Fibroblast of the conjunctiva (primary cell): ENCODE results near the gene UHRF2.
"Not testable (repeated sequence)": the region's sequence is repeated elsewhere in the genome, so short reads cannot be mapped to it uniquely, and the experiment has no call there.

ENCODE experiments used
- DNase-seq: peaks from one replicate; pipeline ENCODE4 v3.0.0-alpha.2; 2010; ENCODE audit warnings: low read depth

Gene UHRF2

DNA sequence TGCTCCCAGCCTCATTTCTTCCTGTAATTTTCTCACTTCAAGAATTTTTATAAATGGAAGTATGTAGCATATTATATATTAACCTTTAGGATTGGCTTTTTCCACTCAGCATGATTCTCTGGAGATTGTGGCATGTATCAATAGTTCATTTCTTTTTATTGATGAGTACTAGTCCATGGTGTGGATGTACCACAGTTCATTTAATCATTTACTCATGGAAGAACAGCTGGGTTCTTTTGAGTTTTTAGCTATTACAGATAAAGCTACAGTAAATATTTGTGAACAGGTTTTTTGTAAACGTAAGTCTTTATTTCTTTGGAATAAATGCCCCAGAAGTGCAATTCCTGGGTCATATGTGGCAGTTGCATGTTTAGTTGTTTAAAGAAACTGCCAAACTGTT is 76.1 kb downstream of the UHRF2 start:
- DNase-seq = no peak

DNA sequence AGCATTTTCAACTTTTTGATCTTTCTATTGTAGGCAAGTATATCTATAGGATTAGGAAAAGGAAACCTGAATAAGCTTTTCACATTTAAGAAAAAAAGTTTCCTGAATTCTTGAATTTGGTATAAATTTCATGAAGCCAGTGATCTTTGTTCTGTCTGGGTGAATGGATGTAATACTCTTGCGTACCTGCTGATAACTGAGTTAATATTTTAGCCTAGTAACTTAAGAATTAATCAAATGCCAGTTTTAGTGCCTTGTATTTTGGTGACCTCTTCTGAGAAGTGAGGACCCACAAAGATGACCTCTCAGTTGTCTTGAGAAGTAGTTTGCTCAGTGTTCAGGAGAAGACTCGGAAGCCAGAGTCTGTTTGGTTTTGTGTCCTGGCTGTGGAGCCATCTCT is 77.9 kb downstream of the UHRF2 start:
- no peak for DNase-seq

DNA sequence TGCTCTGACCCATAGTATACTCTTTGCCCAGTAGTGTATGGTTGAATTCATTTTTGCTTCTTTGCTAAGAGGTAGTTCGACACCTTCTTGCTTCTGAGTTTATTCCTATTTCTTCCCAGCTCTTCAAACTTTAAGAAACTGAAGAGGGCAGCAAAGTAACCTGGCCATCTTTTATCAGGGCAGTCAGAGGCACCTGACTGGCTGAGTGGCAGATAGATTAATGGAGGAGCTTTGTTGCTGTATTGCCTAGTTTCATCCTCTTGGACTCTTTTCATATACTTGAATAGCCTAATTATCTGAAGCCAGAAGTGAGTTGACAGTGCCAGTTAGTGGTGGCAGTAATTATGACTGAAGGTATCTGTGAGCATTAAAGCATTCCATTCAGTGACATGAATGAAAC is 82.5 kb downstream of the UHRF2 start:
- no peak for DNase-seq

GRCh38 chr9:6498982-6499381 is 86.0 kb downstream of the UHRF2 start:
- DNase-seq = no peak

GRCh38 chr9:6501526-6502210 is 88.7 kb downstream of the UHRF2 start:
- no peak for DNase-seq

- no peak for DNase-seq
These were observed 89.4 kb downstream of the UHRF2 start for GRCh38 chr9:6502399-6502798.

DNA sequence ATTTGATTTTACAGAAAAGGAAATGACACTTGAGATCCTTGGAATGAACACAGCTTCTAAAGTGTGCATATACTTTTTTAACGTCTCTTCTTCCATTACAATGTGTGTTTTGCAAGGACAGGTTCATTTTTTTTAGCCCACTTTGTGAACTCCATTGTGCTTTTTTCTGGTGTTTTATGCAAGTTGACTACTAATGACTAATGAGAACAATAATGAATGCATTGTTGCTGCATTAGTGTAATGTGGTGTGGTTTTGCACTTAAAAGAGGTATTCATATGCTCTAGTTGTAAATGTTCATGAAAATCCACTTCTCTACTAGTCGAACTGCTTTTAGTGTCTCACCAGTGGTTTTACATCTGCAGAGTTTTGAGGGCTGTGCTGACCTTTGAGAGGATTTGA is 93.6 kb downstream of the UHRF2 start:
- no peak for DNase-seq

DNA sequence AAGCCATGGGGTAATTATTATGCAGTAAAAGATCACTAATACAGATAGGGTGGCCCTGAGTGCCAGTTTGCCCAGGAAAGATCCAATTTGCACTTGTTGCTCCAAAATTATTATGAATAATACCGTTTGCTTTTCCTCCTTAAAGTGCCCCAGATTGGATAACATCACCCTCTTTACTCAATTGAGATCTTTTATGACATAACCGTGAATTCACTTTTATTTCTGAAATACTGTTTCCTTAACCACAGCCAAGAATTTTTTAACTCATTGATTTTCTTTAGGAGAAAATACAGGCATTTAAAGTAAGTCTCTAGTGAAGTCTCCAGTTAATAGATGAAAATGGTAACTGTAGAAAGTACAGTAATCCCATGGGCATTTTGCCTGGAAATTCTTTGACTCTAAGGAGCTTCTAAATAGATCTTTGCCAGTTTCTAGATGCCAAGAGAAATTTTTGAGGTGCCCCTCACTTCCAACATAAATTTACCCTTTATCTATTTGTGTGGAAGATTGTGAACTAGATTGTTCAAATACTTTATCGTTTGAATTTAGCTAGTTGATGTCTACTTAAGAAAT is 99.2 kb downstream of the UHRF2 start:
- no peak for DNase-seq

DNA sequence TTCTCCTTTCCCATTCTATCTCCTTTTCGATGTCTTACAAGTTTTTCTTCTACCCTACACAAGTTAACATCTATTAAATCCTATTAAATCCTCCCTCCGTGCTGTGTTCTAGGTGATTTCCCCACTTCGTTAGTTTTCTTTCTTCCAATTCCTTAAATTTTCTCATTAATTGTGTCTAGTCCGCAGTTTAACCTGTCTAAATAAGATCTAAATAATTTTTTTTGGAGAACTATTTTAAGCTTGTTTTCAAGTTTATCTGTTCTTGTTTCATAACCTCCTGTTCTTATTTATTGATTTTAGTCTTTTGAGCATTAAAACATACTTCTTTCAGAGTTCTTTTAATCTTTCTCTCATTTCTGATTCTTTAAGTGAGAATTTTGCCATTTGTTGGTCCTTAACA is 109.3 kb downstream of the UHRF2 start:
- no peak for DNase-seq

GRCh38 chr9:6525326-6526045 is 112.5 kb downstream of the UHRF2 start:
- no peak for DNase-seq

- no peak for DNase-seq
These were observed 122.6 kb downstream of the UHRF2 start for GRCh38 chr9:6535594-6535993.

GRCh38 chr9:6538666-6539071 is 125.7 kb downstream of the UHRF2 start:
- no peak for DNase-seq

- not testable (repeated sequence) for DNase-seq
These were observed 129.6 kb downstream of the UHRF2 start for GRCh38 chr9:6542617-6543016.

GRCh38 chr9:6543204-6543603 is 130.2 kb downstream of the UHRF2 start:
- DNase-seq = no peak

GRCh38 chr9:6545017-6545691 is 132.2 kb downstream of the UHRF2 start:
- DNase-seq = no peak

- DNase-seq = no peak
These were observed 136.3 kb downstream of the UHRF2 start for GRCh38 chr9:6549106-6549800.

- no peak for DNase-seq
These were observed 138.1 kb downstream of the UHRF2 start for GRCh38 chr9:6551136-6551535.

DNA sequence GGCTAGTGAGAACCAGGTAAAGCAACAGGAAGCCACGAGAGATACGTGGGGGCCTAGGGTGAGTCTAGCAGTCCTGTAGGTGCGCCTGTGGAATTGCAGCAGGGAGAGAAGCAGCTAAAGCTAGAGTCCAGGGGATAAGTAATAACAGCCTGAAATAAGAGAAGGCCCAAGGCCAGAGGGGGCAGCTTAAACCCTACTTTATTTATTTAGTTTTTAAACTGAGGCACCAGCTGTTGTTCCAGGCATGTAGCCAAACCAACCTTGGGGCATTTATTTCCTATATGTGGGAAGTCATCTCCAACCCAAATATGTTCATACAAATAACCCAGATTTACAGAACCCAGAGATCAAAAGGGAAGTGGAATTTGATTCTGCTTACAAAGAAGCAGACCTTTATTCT is 139.0 kb downstream of the UHRF2 start:
- DNase-seq = no peak

GRCh38 chr9:6552498-6553121 is 139.6 kb downstream of the UHRF2 start:
- no peak for DNase-seq

GRCh38 chr9:6553866-6554265 is 140.9 kb downstream of the UHRF2 start:
- no peak for DNase-seq
